Progenitor cell of endocrine pancreas (in vitro differentiated cells): ENCODE data around the gene SLC4A8. TPM values are rescaled to one million over a fixed set of nuclear protein-coding genes. Genes with fewer than 3 reads are reported as not detected.

Experiments
- DNase-seq: peaks from one replicate; pipeline ENCODE4 v3.0.0; 2021; ENCODE audit warnings: low spot score; ENCODE audit not compliant: unreplicated experiment
- H3K27ac Mint-ChIP-seq: 2 replicates; pipeline ENCODE4 v1.8.0; 2021; ENCODE audit warnings: mild to moderate bottlenecking, moderate library complexity, mixed read lengths
- H3K27me3 Mint-ChIP-seq: 2 replicates; pipeline ENCODE4 v1.8.0; 2021; ENCODE audit warnings: mixed read lengths
- H3K36me3 Mint-ChIP-seq: 2 replicates; pipeline ENCODE4 v1.8.0; 2022; ENCODE audit warnings: mixed read lengths; ENCODE audit not compliant: insufficient read depth
- H3K4me1 Mint-ChIP-seq: 2 replicates; pipeline ENCODE4 v1.8.0; 2021; ENCODE audit warnings: low read depth, mixed read lengths
- H3K4me3 Mint-ChIP-seq: 2 replicates; pipeline ENCODE4 v1.8.0; 2021; ENCODE audit warnings: low read depth, mild to moderate bottlenecking, moderate library complexity, mixed read lengths
- H3K9me3 Mint-ChIP-seq: 2 replicates; pipeline ENCODE4 v1.8.0; 2021; ENCODE audit warnings: low read depth, mixed read lengths
- total RNA-seq: library from RNA; stranded (reverse); gene quantifications from 2 replicates; pipeline ENCODE4 v1.2.1, GENCODE V29; 2021
- TF ChIP-seq, protein P1 (sequence below): fragments of 200-600 bp; sonication (generic); IDR thresholded peaks from one replicate; pipeline ENCODE4 v1.5.0; 2021; ENCODE audit warnings: antibody characterized with exemption, mild to moderate bottlenecking; ENCODE audit not compliant: unreplicated experiment

SLC4A8 gene
- total RNA-seq, 1 donor from 2014 or later = 11.8 TPM

DNA sequence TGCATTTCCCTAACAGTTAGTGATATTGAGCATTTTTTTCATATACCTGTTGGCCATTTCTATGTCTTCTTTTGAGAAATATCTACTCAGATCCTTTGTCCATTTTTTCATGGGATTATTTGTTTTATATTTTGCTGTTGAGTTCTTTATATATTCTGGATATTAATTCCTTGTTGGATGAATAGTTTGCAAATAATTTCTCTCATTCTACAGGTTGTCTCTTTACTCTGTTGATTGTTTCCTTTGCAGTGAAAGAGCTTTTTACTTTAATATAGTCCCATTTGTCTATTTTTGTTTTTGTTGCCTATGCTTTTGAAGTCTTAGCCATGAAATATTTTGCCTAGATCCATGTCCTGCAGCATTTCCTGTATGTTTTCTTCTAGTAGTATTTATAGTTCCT is 11.5 kb upstream of the SLC4A8 start:
- TF ChIP-seq, protein P1, sequence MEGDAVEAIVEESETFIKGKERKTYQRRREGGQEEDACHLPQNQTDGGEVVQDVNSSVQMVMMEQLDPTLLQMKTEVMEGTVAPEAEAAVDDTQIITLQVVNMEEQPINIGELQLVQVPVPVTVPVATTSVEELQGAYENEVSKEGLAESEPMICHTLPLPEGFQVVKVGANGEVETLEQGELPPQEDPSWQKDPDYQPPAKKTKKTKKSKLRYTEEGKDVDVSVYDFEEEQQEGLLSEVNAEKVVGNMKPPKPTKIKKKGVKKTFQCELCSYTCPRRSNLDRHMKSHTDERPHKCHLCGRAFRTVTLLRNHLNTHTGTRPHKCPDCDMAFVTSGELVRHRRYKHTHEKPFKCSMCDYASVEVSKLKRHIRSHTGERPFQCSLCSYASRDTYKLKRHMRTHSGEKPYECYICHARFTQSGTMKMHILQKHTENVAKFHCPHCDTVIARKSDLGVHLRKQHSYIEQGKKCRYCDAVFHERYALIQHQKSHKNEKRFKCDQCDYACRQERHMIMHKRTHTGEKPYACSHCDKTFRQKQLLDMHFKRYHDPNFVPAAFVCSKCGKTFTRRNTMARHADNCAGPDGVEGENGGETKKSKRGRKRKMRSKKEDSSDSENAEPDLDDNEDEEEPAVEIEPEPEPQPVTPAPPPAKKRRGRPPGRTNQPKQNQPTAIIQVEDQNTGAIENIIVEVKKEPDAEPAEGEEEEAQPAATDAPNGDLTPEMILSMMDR = no peak
- Mint-ChIP-seq H3K36me3 (no peaks in the 10 kb centered on the region), H3K4me3 (no peak overlapping the region), H3K27me3 (peaks cover 4% of the 10 kb centered on the region), H3K9me3 (no peaks in the 10 kb centered on the region), H3K27ac (no peak overlapping the region), H3K4me1 (peaks cover 4% of the 10 kb centered on the region)
- DNase-seq = no peak

GRCh38 chr12:51413791-51414190 is 10.8 kb upstream of the SLC4A8 start:
- H3K27me3 Mint-ChIP-seq = peaks cover 4% of the 10 kb centered on the region
- no peak overlapping the region for H3K4me3 Mint-ChIP-seq
- H3K4me1 Mint-ChIP-seq = peaks cover 6% of the 10 kb centered on the region
- no peak overlapping the region for H3K27ac Mint-ChIP-seq
- TF ChIP-seq, protein P1 = no peak
- H3K36me3 Mint-ChIP-seq = no peaks in the 10 kb centered on the region
- no peaks in the 10 kb centered on the region for H3K9me3 Mint-ChIP-seq
- DNase-seq = no peak

DNA sequence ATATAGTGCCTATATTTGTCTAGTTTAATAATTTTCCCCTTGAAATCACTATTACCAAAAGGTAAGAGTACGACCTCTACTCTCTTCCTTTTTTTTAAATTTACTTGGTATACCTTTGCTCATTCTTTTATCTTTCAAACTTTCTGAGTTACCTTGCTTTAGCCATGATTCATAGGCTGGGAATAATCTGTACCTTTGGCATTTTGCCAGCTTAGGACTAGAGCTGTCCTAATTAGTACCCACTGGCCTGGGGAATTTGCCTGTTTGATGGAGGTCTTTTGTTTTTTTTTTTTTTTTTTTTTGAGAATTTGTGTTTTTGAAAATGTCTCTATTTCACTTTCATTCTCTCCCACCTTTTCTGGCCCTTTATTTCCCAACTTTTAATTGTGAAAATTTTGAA is 8.7 kb upstream of the SLC4A8 start:
- H3K27me3 Mint-ChIP-seq = peaks cover 4% of the 10 kb centered on the region
- no peaks in the 10 kb centered on the region for H3K9me3 Mint-ChIP-seq
- peaks cover 3% of the 10 kb centered on the region for H3K4me1 Mint-ChIP-seq
- H3K36me3 Mint-ChIP-seq = no peaks in the 10 kb centered on the region
- H3K4me3 Mint-ChIP-seq = no peak overlapping the region
- no peak for DNase-seq
- no peak overlapping the region for H3K27ac Mint-ChIP-seq
- TF ChIP-seq, protein P1 = no peak

DNA sequence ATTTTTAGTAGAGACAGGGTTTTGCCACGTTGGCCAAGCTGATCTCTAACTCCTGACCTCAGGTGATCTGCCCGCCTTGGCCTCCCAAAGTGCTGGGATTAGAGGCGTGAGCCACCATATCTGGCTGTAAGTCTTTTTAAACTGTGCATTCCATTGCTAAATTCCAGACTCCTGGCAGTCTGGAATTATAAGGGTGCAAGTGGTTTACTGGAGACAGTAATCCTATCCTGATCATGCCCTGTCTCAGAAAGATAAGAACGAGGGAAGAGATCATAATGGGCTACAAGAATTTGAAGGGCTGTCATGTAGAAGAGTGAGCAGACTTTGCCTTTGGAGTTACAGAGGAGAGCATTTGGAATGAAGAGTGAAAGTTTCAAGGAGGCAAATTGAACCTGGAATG is 6.8 kb upstream of the SLC4A8 start:
- Mint-ChIP-seq H3K27ac (no peak overlapping the region), H3K4me1 (peaks cover 8% of the 10 kb centered on the region), H3K9me3 (no peaks in the 10 kb centered on the region), H3K4me3 (no peak overlapping the region), H3K27me3 (peaks cover 4% of the 10 kb centered on the region), H3K36me3 (no peaks in the 10 kb centered on the region)
- DNase-seq = no peak
- TF ChIP-seq, protein P1 = no peak

DNA sequence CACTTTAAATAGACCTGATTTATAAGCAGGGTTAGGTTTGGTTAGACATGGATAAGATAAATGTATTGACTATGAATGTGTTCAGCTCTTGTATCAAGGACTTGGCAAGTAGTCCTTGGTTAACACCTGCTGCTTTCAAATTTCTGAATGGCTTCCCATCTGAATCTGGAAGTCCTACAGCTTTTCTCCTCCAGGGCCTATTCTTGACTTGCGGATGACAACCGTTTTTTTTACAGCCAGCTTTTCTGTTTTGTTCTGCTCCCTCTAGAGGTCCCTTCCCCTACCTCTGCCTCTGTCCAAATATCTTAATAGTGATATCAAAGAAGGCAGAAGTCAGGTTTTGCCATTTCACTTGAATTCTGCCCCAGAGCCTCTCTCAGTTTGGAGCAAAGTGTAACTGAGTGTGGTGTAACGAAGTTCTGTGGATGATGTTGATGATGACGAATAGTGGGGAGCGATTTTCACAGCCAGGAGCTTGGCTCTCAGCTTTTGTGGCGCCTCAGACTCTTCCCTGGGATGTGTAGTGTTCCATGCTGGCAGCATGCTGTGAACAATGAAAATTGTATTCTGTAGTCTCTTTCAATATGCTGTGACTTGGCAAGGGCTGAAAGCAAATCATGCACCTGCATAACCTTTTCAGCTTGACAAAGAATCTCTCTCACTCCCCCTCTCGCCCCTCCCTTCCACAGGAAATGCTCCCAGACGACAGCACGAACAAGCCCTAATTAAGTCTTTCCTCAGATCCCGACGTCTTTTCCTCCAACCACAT is 5.0 kb upstream of the SLC4A8 start:
- DNase-seq = no peak
- Mint-ChIP-seq H3K36me3 (no peaks in the 10 kb centered on the region), H3K27me3 (no peaks in the 10 kb centered on the region), H3K27ac (no peak overlapping the region), H3K9me3 (no peaks in the 10 kb centered on the region), H3K4me3 (no peak overlapping the region), H3K4me1 (peaks cover 12% of the 10 kb centered on the region)
- TF ChIP-seq, protein P1 = no peak
